Activated CD4-positive, alpha-beta T cell treated with anti-CD3 and anti-CD28 coated beads for 1 hour (primary cell): ENCODE measurements around the gene DEFB116.
"Not testable (repeated sequence)": the region's sequence is repeated elsewhere in the genome, so short reads cannot be mapped to it uniquely, and the experiment has no call there.

ENCODE experiments used
- DNase-seq: peaks from one replicate; pipeline ENCODE4 v3.0.0-alpha.2; 2020

The DEFB116 gene, protein sequence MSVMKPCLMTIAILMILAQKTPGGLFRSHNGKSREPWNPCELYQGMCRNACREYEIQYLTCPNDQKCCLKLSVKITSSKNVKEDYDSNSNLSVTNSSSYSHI

DNA sequence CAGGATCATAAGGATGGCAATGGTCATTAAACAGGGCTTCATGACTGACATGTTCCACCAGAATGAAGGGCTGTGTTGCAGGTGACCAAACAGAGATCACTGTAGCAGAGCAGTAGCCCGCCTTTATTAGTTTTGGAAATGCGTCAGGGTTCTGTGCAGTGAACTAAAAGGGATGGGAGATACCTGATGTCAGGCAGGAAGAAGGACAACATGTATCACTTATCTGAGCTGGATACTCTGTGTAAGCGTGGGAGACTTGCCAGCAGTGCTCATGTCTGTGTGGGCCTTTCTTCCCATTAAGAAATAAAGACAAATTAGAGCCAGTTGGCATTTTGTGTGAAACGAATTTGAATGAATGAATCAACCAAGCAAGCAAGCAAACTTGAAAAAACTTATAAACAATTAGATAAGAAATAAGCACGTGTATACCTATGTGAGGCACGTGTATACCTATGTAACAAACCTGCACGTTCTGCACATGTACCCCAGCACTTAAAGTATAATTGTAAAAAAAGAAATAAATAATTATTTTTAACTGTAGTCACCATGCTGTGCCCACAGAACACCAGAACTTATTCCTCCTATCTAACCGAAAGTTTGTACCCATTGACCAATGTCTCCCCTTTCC is at the start of gene DEFB116:
DEFB116 (minus strand) TSS at position 51 of the 628 bp plus-strand sequence; CDS start at position 51, 0 bp downstream.
- no peak for DNase-seq

DNA sequence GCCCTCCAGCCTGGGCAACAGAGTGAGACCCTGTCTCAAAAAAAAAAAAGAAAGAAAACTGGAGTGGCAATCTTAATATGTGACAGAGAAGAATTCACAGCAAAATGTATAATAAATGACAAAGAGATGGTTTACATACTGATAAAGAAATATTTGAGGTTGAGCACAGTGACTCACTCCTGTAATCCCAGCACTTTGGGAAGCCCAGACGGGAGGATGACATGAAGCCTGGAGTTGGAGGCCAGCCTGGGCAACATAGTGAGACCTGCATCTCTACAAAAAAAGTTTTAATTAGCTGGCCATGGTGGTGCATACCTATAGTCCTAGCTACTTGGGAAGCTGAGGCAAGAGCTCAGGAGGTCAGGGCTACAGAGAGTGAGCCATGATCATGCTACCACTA is 47.6 kb upstream of the DEFB116 start:
- no peak for DNase-seq

DNA sequence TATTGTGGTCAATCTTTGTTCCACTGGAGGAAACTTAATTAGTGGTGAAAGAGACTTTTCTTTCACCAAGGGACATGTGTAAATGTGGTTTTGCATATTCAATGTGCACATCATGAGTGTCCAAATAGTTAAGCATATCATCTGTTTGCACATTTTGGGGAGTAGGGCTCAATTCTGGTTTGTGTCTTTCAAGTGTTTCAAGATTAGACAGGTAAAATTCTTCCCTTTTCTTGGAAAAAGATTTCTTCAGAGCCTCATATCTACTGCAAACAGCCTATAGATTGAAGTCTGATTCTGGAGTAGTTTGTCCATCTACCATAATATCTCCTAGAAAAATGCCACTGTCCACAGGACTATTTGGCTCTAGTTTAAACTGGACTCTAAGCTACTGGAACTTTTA is 33.1 kb upstream of the DEFB116 start:
- DNase-seq = no peak

DNA sequence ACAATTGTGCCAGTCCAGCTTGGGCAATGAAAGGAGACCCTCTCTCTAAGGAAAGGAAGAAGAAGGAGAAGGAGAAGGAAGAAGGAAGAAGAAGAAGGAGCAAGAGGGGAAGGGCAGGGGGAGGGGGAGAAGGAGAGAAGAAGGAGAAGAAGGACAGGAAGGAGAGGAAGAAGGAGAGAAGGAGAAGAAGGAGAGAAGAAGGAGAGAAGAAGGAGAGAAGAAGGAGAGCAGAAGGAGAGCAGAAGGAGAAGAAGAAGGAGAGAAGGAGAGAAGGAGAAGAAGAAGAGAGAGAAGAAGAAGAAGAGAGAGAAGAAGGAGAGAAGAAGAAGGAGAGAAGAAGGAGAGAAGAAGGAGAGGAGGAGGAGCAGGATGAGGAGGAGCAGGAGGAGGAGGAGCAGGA is 22.5 kb upstream of the DEFB116 start:
- no peak for DNase-seq

DNA sequence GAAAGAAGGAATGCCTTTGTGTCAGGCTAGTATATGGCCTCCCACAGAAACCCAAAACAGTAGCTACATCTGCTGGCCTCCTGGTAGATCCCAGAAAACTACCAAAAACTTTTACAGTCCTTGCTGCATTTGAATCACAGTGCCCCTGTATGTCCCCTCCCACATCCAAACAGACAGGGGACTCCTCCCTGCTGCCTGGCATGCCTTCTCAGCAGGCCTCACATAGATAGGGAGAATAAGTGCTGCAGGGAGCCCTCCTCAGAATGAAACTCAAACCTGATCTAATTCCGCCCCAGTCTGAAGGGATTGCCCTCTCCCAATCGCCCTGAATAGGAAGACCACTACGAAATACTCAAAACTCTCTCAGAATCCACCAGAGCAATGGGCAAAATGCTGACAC is 14.1 kb upstream of the DEFB116 start:
- no peak for DNase-seq

DNA sequence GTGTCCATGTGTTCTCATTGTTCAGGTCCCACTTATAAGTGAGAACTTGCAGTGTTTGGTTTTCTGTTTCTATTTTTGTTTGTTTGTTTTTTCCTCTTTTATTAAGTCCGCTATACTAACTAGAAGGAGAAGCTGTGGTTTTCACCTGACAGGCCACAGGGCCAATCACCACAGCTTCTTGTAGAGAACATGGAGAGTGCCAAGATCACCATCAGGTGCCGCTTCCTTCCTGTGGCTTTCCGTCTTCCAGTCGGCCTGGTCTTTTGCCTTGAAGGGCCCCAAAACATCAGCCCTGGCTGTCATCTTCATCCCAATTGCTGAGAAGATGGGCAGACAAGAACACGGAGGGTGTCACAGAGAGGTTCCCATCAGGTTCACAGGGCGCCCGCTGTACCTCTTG is 23.4 kb downstream of the DEFB116 start:
- not testable (repeated sequence) for DNase-seq

DNA sequence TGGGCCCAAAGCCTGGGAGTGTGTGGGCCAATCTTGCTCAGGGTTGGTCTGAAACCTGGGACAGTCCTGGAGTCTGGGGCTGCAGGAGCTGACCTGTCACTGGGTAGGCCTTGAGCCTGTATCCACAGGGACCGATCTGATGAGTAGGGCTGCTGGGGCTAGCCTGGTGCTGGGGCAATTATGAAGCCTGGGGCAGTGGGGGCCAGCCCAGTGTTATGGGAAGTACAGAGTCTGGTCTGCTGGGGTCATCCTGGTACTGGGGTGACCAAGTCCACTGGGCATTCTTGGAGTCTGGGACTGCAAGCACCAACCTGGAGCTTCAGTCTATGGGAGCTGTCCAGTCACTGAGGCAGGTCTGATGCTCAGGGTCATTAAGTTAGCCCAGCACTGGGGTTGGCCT is 30.2 kb downstream of the DEFB116 start:
- DNase-seq = no peak

DNA sequence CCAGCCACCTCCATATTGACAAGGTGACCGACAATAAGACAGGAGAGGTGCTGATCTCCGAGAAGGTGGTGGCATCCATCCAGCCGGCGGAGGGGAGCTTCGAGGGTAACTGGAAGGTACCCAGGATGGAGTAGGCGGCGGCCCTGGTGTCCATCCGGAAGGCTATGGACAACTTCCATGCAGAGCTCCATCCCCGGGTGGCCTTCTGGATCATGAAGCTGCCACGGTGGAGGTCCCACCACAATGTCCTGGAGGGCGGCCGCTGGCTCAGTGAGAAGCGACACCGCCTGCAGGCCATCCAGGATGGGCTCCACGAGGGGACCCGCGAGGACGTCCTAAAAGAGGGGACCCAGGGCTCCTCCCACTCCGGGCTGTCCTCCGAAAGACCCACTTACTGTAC is 33.9 kb downstream of the DEFB116 start:
- DNase-seq = no peak

DNA sequence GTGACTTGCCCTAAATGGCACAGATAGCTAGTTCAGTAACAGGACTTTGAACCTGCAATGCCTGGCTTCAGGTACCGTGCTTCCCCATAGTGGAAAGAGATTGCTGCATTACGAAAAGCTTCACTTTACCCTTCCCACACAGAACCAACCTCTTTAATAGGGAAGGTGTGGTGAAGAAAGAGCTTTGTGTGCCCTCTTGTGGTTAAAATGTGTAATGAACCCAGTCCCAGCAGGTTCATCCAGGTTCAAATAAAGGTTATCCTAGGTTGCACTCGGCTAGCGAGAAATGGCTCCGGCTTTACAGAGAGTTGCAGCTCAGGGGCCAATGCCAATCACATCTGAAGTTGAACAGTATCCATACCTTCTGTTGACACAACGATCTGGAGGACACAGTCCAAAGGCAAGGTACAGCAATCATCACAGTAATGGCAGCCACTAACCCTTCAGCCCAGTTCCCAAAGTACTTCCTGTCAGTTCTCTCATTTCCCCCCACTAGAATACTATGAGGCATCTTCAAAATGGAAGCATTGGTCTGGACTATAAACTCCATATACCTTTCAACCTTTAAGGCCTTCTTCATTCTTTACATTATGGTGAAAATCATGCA is 48.0 kb downstream of the DEFB116 start:
- DNase-seq = no peak

DNA sequence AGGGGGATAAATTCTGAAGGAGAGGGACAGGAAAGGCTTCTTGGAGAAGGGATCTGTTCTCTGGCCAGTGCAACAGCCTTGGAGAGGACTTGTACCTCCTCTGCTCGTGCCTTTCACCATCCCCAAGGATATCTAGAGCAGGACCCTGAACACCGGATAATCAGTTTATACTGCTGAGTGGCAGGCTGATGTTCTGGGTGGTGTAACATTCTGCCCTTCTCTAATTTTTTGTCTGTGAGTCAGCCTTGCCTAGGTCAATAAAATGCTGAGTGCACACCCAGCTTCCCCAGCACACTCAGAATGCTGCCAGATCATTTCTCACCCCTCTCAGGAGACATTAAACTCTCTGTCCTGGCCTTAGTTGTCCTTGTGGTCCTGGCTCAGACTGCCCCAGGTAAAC is 51.0 kb downstream of the DEFB116 start, which contains the start of gene DEFB115:
DEFB115 (plus strand) TSS at position 301 of the 400 bp plus-strand sequence; CDS start at position 301, 0 bp downstream.
- DNase-seq = no peak

DNA sequence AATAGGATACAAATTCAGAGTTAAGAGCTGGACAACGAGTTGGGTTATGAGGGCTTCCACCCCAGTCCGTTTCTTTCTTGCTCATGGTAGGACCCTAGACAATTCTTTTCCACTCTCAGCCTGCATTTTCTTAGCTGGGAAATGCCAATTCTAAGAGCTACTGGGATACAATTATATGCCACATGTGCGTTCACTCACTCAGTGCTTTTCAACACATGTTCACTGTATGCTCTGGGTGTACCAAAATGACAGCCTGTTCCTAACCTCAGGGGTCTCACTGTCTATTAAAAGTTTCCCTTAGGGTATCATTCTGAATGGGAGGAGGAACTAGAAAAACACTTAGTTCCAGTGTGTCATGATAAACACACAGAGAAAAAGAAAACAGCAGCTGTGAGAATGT is 51.4 kb downstream of the DEFB116 start:
- no peak for DNase-seq
